HT1080 (cell line): ENCODE data around the gene MAP1LC3A. TPM values are rescaled to one million over a fixed set of nuclear protein-coding genes. Genes with fewer than 3 reads are reported as not detected.

ENCODE experiments used
- DNase-seq: peaks from one replicate; pipeline ENCODE4 v3.0.0-alpha.2; 2015; ENCODE audit warnings: low read depth
- total RNA-seq: library from RNA; depleted of rRNA; stranded (reverse); fragments of >200 nt; shearing (Covaris generic); gene quantifications from 2 replicates; pipeline ENCODE4 v1.2.3, GENCODE V29; 2014

MAP1LC3A gene
- total RNA-seq, 1 experiment from 2014 or later: not detected

DNA sequence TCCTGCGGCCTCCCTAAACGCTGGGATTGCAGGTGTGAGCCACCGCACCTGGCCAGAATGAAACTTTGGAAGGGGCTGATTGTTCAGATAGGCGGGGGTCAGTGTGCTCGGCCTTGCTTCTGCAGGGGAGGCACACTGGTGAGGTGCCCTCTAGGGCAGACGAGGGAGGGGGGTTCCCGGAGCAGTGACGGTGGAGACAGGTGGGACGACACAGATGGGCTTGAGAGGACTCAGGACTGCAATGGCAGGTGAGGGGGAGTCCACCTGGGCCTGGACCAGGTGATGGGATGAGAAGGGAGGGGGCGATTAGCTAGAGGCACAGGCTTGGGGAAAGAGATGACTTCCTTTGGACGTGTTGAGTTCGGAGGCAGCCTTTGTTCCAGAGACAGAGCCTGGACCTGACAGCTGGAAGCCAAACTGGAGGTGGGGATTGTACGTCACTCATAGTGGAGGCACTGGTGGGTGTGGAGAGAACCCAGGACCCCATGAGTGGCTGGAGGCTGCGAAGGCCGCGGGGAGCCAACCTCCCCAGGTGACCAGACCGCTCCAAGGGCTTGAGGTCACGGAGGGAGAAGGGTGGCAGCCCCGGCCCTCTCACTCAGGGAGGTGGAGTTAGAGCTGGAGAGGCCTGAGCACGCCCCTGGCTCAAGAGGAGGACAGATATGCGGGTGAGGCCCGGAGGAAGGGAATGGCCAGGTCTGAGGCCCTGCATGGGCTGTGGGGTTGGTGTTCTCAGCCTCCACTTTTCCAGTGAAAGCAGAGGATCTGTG lies 10.5 kb upstream of the MAP1LC3A start:
- no peak for DNase-seq

DNA sequence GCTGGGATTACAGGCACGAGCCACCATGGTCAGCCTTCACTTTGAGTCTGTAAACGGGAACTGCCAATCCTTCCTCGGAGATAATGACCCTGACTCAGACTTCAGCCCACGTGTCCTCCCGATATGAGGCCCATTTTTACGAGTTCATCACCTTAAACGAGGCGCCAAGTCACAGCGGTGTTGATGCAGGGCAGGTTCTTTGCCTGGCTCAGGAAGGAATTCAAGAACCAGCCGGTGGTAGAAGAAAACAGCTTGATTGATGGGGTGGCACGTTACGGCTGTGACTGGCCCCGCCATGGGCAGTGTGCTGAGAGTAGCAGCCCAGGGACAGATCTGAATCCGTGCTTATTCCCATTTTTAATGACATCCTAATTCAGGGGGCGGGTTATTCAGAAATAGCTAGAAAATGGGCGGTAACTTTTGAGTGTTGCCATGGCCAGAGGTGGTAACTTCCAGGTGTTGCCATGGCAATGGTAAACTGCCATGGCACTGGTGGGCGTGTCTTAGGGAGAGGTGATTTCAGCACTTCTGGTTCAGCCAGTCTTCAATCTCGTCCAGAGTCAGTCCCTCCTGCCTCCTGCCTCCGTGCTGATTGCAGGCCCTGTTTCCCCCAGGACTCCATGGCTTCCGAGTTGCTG lies 9.1 kb upstream of the MAP1LC3A start:
- no peak for DNase-seq

DNA sequence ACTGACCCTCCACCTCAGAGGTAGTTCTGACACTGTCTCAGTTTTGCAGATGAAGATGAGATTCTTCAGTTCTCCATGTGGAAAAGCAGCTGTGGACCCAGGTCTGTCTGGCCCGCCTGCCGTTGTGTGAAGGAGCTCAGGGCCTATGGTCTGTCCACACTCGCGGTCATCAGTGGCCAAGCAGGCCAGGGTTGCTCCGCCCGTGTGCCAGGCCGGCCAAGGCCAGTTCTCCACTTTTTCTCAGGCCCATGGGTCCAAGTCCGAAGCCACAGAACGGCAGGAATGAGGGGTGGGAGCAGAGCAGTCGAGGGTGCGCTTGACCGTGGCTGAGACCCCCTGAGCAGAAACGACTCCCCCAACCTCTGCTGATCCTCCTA lies 8.6 kb upstream of the MAP1LC3A start:
- DNase-seq: no peak

DNA sequence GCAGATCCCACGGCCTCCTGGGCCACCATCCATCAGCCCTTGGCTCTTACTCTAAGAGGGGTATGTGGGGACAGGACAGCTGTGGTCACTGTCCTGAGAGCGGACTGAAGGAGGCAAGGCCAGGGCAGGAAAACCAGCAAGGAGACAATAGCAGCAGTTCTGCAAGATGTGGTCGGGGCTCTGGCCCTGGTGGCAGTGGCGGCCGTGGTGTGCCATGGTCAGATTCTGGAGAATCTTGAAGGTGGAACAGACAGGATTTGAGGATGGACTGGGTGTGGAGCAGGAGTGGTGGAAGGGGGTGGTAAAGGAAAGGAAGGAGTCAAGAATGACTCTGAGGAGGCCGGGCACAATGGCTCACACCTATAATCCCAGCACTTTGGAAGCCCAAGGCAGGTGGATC lies 5.9 kb upstream of the MAP1LC3A start:
- DNase-seq: no peak

DNA sequence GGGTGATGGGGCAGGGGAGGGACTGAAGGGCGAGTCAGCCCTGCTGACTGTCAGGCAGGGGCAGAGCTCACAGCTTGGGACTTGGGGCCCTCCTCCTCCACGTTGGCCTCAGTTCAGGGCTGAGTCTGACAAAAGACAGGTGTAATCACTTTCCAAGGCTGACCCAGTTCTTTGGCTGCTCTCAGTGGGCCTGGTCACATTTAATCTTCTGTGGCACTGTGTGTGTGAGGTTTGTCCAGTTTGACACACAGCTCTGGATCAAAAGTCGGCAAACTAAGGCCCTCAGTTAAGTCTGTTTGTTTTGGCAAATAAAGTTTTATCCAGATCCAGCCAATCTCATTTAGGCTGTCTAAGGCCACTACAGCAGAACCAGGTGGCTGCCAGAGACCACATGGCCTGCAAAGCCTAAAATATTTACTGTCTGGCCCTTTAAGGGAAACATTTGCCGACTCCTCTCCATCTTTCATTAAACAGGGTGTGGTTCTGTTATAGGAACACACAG lies 5.1 kb upstream of the MAP1LC3A start:
- no peak for DNase-seq

DNA sequence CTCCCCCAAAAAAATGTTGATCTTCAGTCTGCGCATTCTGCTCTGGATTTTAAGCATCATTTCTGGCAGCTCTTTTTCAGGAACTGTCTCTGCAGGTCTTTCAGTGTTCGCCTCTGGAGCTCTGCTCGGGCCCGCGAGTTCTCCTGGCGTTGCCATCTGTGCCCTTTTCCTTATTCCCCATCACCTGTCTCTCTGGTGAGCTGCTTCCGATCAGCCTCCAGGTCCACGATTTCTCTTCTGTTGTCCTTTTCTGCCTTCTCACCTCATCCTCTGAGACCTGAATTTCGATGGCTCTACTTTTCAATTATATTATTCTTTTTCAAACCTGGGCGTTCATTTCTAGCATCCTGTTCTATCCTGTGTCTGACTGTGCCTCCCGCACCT lies 590 bp upstream of the MAP1LC3A start:
- DNase-seq: no peak

DNA sequence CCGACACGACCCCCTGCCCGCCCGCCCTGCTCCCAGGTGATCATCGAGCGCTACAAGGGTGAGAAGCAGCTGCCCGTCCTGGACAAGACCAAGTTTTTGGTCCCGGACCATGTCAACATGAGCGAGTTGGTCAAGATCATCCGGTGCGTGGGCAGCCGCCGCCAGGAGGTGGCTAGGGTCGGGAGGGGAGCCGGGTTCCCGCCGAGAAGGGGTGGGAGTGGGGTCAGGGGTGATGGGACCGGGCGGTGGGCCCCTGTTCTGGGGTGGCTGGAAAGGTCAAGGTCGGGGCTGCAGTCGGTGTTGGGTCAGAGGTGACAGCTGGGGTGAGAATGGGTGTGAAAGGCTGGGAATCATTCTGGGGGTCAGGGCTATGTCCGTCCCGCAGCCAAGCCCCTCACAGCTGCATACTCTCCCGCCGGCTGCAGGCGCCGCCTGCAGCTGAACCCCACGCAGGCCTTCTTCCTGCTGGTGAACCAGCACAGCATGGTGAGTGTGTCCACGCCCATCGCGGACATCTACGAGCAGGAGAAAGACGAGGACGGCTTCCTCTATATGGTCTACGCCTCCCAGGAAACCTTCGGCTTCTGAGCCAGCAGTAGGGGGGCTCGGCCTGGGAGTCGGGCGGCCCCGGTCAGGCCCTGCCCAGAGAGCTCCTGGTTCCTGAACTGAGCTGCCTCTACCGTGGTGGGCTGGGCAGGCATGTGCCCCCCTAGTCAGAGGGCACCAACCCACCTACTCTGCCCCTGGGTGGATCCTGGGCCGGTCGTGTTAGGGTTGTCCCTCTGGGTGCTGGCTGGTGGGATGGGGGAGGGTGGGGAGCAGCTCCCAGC lies 1.0 kb downstream of the MAP1LC3A start:
- no peak for DNase-seq

DNA sequence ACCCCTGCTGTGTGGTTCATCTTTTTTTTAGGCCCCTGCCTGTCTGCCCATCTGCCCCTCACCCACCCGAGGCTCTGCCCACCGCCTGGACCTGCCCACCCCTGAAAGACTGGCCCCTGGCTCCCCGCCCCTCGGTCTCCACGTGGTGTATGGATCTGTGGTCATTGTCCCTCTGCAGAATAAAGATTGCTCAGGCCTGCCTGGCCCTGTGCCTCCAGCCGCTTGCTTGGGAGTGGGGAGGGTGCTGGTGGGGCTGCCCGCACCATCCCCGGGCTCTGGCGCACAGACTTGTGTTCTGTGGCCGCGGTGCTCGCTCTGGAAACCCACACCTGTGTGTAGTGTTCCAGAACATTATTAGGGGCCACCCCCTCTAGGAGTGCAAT lies 1.6 kb downstream of the MAP1LC3A start:
- DNase-seq: no peak

DNA sequence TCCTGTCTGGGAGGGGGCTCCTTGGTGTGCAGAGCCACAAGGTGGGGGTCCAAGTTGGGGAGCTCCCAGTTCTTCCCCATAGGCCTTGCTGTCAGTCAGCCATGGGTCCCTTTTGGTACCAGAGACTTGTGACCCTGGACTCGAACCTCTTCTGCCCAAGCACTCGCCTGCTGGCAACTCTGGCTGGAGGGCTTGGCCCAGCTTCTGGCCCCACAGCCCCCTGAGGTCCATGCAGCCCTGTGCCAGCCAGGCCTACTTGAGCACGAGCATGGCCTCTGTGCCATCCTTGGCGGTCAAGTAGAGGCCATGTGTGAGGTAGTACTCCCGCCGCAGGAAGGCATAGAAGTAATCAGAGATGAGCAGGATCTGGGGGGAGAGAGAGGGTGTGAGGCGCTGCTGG lies 2.1 kb downstream of the MAP1LC3A start:
- DNase-seq: no peak

DNA sequence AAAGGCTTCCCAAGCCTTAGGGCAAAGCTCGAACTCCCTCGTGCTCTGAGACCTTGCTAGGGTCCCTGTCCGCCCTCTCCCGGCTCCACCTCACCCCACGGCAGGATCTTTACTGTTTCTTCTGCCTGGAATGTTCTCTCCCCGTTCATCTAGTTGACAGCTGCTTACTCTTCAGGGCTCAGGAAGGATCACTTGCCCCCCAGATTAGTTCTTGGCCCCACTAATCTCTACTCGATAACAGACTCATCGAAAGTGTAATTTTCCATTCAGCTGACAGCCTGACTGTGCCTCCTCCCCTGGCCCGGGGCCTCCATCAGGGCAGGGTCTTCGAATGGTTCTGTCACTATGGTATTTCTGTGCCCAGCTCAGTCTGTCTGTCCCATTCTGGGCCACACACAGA lies 3.1 kb downstream of the MAP1LC3A start:
- DNase-seq: no peak

DNA sequence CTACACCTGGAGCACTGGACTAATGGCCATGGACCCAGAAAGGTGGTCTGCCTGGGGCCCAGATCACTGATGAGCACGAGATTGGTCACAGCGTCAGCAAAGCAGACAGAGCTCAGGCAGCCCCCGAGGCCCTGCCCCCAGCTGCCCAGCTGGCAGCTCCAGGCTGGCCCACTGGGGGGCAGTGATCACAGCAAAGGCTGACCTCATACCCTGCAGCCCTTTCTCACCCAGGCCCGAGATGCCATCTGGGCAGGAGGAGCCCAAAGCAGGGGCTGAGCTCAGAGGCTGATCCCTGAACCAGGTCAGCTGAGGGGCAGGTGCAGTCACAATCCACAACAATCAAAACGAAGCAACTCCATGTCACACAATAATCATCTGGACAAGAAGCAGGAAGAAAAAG lies 4.1 kb downstream of the MAP1LC3A start:
- peak; percentile 34 for DNase-seq

DNA sequence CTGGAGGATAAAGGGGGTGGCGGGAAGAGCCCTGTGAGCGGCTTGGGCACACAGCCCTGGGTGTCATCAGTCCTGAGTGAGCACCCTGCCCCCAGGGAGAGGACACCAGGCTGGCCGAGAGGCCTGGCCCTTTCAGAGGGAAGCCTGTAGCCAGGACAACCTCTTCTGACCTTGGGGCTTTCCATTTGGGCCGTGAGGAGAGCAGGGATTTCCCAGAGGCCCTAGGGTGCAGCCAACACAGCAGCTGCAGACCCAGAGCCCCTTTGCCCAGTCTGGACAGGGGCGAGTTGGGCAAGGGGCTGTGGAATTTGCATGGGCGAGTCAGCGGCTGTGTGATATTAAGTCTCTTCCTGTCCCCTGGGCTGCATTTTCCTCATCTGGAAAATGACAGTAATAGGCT lies 6.3 kb downstream of the MAP1LC3A start:
- no peak for DNase-seq

DNA sequence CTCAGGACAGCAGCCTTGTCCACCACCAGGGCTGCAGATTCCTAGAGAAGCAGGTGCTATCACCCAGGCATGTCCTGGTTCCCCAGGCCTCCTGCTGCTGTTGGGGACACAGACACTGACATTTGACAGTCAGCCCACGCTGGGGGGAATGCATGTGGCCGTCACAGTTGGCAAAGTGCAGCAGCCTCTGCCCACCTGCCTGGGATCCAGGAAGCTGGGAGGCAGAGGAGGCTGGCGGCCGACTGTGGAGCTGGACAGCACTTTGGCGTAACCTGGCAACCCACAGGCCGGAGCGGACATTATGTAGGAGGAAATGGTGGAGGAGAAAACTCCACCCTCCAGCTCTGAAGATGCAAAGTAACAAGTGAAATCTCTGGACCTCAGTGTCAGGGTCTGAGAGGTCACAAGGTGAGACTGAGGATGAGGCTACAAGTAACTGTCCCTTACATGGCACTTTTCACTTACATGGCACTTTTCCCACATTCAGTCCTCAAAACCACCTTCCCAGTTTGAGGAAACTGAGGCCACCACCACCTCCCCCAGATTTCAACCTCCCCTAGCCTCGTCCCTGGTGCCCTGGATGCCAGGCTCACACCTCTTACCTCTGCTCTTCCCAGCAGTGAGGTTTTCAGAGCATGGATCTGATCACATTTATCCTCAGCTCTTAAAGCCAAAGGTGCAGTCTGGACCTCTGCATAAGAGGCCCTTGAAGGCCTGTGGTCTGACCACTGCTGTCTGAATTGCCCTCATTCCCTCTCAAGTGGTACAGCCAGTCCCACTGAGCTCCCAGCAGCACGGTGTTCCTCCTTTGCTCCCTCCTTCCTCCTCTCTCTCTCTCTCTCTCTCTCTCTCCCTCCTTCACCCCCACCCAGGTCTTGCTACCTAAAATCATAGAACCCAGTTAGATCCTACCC lies 8.7 kb downstream of the MAP1LC3A start:
- no peak for DNase-seq

DNA sequence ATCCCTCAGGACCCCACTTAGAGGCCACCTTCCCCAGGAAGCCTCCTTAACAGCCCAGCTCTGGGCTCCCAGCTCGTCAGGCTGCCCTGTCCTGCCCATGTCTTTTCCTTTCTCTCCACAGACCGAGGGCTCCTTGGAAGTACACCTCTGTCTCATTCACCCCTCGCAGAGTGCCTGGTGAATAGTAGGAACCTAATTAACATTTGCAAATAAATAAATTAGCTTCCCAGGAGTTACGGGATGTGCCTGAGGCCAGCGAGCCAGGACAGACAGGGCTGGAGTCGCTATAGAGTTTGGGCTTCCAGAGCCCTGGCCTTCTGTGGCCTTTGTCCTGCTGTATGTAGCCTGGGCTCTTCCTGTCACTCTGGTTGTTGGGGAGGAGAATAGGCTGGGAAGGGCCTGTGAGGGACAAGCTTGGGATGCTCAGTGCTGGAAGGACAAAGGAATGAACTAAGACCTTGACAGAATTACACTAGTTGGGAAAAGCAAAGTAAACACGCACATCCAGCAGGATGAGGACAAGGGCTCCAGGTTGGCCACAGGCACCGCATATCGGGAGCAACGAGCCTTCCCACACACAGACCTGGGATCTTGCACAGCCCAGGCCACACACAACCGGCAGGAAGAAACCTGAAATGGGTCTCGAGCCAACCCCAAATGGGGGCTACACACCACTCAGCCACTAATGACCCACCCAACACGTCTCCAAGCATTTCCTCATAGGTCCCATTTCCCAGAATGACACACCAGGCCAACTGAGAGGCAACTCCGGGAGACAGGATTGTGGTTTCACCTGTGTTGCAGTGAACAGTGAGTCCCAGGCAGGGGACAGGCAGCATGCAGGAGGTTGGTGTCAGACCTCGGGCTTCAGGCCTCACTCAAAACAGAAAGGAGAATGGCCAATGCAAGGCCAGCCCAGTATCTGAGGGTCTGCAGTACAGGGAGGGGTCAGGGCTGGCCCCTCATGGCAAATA lies 9.7 kb downstream of the MAP1LC3A start:
- no peak for DNase-seq

DNA sequence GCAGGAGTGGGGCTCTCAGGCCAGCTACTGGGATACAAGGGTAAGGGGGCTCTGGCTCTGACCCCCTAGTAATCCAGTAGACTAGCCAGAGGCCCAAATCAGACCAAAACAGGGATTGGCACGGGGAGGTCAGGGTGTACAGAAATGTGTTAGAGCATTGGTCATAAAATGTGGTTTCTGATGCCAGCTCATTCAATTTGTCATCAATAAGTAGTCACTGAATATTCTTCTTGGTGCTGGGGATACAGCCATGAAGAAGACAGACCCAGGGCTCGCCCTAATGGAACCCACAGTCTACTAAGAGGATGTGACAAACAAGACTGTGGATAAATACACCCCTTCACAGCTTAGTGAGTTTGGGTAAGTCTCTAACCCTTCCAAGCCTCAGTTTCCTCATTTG lies 11.1 kb downstream of the MAP1LC3A start:
- DNase-seq: no peak

DNA sequence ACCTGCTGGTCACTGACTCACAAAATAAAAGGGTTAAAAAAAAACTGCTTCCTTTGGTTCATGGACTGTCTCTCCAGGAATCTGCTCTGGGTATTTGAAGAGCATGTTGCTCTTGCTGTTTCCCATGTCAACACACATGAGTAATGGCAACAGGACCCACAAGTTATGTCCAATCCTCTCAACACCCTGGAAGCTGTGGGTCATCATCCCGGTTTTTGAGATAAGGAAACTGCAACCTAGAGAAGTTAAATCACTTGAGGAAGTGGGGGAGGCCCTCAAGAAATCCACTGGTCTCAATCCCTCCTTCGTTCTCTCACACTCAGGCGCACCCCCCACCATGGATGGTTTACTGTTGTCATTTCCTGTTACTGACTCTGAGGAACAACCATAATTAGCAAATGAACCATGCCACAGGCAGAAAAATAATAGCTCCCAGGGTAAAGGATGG lies 12.4 kb downstream of the MAP1LC3A start:
- peak; percentile 71 for DNase-seq

DNA sequence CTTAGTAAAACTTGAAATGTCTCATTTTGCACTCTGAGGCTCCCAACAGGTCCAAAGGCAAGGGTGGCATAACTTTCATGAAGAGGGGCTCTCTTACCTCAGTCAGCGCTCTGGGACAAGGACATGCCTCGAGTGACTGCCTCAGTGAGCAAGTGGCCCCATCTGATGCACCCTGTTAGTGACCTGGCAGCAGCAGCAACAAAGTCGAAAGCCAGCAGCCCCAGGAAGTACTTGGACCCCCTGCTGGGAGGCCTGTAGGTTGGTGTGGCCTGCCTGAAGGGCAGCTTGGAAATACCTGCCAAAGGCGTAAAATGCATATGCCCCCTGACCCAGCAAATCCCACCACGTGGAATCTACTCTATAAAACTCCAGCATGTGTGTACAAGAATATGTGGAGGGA lies 13.2 kb downstream of the MAP1LC3A start:
- no peak for DNase-seq

DNA sequence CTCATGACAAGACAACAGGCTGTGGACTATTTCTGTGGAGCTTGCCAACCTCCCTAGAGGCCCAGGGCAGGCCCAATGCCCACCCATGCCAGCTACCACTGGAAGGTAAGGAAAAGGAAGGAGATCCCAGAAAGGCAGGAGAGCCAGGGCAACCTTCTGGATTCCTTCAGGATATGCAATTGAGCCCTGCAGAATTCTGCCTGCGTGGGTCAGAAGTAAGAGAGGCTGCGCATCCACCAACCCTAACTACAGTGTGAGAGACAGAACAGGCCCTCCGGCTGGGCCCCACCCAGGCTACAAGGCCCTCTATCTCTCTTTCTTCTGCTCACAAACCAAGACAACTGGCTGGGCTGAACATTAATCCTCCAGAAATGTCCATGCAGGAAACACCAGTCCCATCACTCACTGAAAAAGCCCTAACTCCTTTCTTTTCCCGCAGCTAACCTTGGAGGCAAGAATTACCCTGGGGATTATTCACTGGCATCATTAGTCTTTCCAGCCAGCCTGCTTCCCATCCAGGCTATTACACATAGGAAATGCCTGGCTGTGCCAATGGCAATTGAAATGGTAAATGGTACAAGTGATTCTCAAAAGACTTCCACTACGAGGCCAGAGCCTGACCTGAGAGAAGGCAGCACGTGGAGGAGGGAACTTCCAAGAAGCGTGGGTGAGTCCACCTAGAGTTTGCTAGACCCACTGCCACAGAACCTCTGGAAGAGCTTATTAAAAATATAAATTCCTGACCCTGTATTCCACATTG lies 15.2 kb downstream of the MAP1LC3A start:
- DNase-seq: no peak

DNA sequence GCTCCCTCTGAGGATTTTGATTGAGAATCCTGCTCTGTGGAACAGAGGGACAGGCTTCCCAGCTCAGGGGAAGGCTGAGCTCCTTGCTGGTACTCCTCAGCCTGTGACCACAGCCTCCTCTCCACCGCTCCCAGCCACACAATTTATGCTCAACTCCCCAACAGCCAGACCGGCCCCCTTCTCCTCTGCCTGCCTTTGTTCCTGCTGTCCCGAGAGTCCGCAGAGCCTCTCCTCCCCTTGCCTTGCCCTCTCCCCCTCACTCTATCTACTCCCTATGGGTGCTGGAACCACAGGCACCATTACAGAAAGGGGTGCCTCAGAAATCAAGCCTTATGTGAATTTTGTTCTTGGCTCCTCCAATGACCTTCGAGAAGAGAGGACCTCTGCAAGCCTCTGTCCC lies 15.9 kb downstream of the MAP1LC3A start:
- no peak for DNase-seq
